MG63 (cell line): ENCODE results near the gene PROC. TPM values are rescaled to one million over a fixed set of nuclear protein-coding genes. Genes with fewer than 3 reads are reported as not detected.

Experiments
- DNase-seq: peaks from one replicate; pipeline ENCODE4 v3.0.0-alpha.2; 2020
- H3K27me3 ChIP-seq: fragments of 250-450 bp; sonication (Bioruptor Pico); 2 replicates; pipeline ENCODE4 v1.5.1; 2020; ENCODE audit warnings: mild to moderate bottlenecking, moderate library complexity
- H3K36me3 ChIP-seq: fragments of 250-450 bp; sonication (Bioruptor Pico); 2 replicates; pipeline ENCODE4 v1.5.1; 2020; ENCODE audit warnings: mild to moderate bottlenecking, moderate library complexity
- H3K4me3 ChIP-seq: fragments of 250-450 bp; sonication (Bioruptor Pico); 2 replicates; pipeline ENCODE4 v1.5.1; 2020; ENCODE audit warnings: mild to moderate bottlenecking, moderate library complexity
- H3K9me3 ChIP-seq: fragments of 250-450 bp; sonication (Bioruptor Pico); 2 replicates; pipeline ENCODE4 v1.5.1; 2020; ENCODE audit warnings: mild to moderate bottlenecking, moderate library complexity
- total RNA-seq: library from RNA; depleted of rRNA; stranded (reverse); fragments of >200 nt; shearing (Covaris generic); gene quantifications from 2 replicates; pipeline ENCODE4 v1.2.3, GENCODE V29; 2014; ENCODE audit warnings: low replicate concordance; rRNA removed

The PROC gene
- total RNA-seq, 1 experiment from 2014 or later = not detected

DNA sequence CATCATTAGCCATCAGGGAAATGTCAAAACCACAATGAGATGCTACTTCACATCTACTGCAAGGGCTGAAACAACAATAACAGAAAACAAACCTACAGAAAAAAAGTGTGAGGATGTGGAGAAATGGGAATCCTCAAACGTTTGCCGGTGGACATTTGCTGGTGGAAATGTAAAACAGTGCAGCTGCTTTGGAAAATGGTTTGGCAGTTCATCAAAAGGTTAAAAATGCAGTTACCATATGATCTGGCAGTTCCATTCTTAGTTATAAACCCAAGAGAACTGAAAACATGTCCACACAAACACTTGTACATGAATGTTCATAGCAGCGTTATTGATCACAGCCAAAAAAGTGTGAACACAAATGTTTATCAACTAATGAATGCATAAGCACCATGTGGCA lies 44.2 kb downstream of the PROC start:
- H3K9me3 ChIP-seq = no peaks in the 10 kb centered on the region
- no peaks in the 10 kb centered on the region for H3K27me3 ChIP-seq
- DNase-seq = no peak
- H3K4me3 ChIP-seq = no peak overlapping the region
- H3K36me3 ChIP-seq = peaks cover 2% of the 10 kb centered on the region; the same call in 1 of the 2 replicates

DNA sequence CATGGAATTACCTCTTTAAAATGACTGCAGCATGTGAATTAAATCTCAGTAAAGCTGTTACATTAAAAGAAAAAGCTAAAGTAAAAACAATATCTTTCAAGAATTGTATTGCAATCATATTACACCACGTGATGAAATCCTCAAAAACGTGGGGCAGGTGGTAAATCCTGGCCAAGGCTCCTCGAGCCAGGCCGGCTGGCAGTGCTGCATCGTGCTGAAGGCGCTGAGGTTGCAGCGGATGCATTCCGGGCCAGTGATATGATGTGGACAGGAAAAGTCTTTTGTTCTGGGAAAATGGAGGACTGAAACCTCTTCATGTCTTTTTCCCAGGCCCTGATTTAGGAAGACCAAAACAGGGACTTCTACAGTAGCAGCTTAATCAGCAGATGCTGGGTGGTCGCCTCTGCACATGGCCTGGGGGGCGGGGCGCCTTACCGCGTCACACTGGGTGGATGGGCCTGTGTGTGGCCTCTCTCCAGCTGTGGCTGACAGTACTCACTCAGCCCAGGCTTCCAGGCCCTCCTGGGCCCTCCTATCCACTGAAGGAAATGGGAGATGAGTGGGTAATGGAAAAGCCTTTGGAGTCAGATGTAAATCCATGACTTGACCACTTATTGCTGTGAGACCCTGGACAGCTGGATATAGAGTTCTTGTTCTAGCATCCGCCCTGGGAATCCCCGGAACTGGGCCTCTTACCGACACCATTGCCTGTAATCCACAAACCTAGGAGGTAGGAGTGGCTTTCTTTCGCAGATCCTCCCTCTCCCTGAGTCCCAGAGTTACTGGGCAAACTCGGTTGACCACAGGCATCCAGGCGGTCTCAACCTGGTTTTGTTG lies 45.1 kb downstream of the PROC start:
- Histone ChIP-seq H3K36me3 (peaks cover 2% of the 10 kb centered on the region; the same call in 1 of the 2 replicates), H3K9me3 (no peaks in the 10 kb centered on the region), H3K4me3 (no peak overlapping the region), H3K27me3 (no peaks in the 10 kb centered on the region)
- DNase-seq = no peak

DNA sequence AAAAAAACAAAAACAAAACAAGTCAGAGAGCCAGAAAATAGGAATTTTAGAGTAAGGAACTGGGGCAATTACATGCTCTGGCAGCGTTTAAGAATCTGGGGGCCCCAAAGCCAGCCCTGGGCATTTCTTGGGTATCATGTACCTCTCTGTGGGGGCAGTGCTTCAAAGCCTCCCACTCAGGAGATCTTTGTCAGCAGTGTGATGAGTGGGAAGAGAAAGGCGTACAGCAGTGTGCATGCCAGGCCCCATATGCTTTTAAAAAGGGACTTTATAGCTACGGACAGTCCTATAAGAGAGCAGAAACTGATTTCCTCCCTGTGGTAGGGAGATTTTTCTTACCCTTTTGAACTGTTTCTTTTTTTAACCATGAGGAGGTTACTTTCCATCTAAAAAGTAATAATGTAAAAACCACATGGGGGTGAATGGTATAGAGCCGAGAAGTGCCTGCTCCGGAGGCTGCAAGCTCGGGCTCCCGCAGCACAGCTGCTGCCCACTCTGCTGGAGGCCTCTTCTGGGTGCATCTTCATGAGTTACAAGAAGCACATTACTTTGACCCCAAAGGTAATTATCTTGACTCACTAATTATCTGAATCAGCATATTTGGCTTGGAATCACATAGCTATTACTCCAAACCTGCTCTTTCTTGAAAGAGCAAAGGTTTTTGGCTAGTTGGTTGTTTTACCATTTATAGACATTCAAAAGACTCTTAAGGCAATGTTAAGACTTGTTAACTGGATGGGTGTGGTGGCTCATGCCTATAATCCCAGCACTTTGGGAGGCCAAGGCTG lies 46.4 kb downstream of the PROC start:
- Histone ChIP-seq H3K27me3 (no peaks in the 10 kb centered on the region), H3K4me3 (no peak overlapping the region)

DNA sequence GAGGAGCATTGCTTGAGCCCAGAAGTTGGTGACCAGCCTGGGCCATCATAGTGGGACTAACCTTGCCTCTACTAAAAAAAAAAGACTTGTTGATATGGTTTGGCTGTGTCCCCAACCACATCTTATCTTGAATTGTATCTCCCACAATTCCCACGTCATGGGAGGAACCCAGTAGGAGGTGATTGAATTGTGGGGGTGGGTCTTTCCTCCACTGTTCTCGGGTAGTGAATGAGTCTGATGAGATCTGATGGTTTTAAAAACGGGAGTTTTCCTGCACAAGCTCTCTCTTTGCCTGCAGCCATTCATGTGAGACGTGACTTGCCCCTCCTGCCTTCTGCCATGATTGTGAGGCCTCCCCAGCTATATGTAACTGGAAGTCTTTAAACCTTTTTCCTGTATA lies 47.0 kb downstream of the PROC start:
- DNase-seq = no peak
- Histone ChIP-seq H3K9me3 (no peaks in the 10 kb centered on the region), H3K36me3 (peaks cover 2% of the 10 kb centered on the region), H3K4me3 (no peak overlapping the region), H3K27me3 (no peaks in the 10 kb centered on the region)

More for the DNA sequence above, 46.4 kb downstream of the PROC start:
- Histone ChIP-seq H3K9me3 (no peaks in the 10 kb centered on the region), H3K36me3 (peaks cover 2% of the 10 kb centered on the region; the same call in 1 of the 2 replicates)
- no peak for DNase-seq

DNA sequence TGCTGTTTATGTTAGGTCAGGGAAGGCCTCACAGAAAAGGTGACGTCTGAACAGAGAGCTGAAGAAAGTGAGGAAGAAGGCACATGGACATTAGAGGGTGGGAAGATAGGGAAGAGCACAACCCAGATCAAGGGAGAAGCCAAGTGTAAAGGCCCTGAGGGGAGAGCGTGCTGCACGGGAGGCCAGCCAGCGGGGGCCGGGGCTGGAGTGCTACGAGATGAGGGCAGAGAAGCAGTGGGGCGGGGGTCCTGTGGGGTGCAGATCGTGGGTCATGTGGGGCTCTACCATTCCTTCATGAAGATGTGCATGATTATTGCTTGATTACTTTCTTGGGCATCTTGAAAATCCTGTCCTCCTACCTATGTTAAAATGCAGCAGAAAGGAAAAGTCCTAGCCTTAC lies 50.8 kb downstream of the PROC start:
- Histone ChIP-seq H3K27me3 (no peaks in the 10 kb centered on the region), H3K9me3 (no peaks in the 10 kb centered on the region)

DNA sequence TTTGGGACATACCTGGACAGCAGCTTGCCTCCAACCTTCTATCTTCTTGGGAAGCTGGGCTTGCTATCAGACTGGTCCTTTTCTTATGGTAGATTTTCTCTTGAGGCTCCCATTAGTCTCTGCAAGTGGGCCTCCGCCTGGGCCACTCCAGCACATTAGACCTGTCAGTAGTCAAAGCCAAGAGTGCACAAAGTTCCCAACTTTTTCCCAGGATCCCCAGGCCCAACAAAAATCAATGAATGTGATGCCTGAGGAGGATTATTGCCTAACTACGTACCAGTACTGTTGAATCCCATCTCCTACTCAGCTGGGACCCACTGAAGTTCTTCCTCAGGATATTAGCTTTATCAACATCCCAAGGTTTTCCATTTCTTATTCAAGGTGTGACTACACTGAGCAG lies 51.7 kb downstream of the PROC start:
- Histone ChIP-seq H3K36me3 (peaks cover 2% of the 10 kb centered on the region), H3K9me3 (no peaks in the 10 kb centered on the region), H3K27me3 (no peaks in the 10 kb centered on the region), H3K4me3 (no peak overlapping the region)
- no peak for DNase-seq

More for the DNA sequence above, 50.8 kb downstream of the PROC start:
- no peak for DNase-seq
- H3K36me3 ChIP-seq = peaks cover 2% of the 10 kb centered on the region
- H3K4me3 ChIP-seq = no peak overlapping the region

DNA sequence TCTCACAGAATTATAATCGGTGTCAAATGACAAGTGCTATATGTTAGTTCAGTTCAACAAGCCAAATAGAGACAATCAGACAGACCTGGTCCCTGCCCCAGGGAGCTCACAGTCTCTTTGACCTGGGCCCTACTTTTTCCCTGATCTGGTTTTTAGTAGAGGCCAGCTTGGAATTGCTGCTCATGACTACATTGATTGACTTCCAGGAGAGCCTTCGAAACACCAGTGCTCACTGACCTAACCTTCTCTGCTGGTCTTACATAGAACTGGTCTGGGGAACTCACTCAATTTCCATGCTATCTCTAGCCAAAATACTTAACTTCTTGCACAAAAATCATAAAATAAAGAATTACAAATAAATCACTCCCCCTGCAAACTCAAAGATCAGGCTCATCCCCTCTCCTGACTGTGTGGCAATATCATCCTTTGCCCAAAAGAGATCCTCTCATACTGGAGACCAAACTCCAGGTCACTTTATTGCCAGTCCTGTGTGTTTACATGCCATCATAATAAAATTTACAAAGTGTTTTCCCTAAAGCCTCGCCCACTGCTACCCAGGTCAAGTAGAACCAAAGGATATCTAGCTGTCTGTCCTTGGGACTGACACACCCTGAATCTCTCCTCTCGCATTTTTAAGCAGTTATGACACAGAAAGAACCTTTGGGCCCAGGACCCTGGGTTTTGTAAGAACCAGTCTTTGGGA lies 53.2 kb downstream of the PROC start:
- Histone ChIP-seq H3K9me3 (no peaks in the 10 kb centered on the region), H3K36me3 (peaks cover 2% of the 10 kb centered on the region), H3K27me3 (no peaks in the 10 kb centered on the region), H3K4me3 (no peak overlapping the region)
- no peak for DNase-seq

DNA sequence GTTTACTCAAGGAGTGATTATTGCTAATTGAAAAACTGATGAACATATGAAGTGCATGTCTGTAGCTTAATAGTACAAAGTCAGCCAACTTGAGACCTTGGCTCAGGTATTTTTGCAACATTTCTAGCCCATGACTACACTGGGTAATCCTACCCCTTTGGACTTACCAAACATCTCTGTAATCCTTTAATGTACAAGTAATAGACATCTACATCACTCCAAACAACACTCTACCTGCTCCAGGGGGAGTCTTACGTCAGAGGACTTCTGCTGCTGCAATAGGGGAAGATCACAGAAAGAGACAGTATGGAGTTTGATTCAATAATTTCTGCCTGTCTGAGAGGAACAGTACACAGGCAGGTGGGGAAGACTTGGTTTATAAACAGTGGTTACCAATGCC lies 54.0 kb downstream of the PROC start:
- no peak overlapping the region for H3K4me3 ChIP-seq
- H3K36me3 ChIP-seq = peaks cover 2% of the 10 kb centered on the region
- no peaks in the 10 kb centered on the region for H3K27me3 ChIP-seq
- H3K9me3 ChIP-seq = no peaks in the 10 kb centered on the region; the same call in 1 of the 2 replicates
- DNase-seq = no peak

DNA sequence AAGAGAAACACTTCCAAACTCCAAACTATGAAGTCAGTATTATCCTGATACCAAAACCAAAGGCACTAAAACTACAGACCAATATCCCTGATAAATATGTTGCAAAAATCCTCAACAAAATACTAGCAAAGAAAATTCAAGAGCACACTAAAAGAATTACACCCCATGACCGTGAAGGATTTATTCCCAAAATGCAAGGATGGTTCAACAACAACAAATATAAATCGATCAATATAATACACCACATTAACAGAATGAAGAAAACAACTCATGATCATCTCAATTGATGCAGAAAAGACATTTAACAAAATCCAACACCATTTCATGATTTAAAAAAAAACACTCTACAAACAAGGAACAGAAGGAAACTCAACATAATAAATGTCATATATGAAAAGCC lies 57.6 kb downstream of the PROC start:
- peaks cover 13% of the 10 kb centered on the region for H3K36me3 ChIP-seq
- no peak overlapping the region for H3K4me3 ChIP-seq
- no peaks in the 10 kb centered on the region for H3K27me3 ChIP-seq
- DNase-seq = no peak
- no peaks in the 10 kb centered on the region; the same call in 1 of the 2 replicates for H3K9me3 ChIP-seq

Other genes with a start within 250 kb of the PROC start
- gene CYP27C1, start 198.1 kb upstream of the PROC start, total RNA-seq = not detected in 2 replicates
- gene ERCC3, start 124.3 kb upstream of the PROC start, total RNA-seq = 21.4 and 35.1 TPM in 2 replicates
- 10.6 and 32.9 TPM in 2 replicates for gene MAP3K2, start 30.5 kb upstream of the PROC start, total RNA-seq
- gene IWS1, start 108.1 kb downstream of the PROC start, total RNA-seq = 26.2 and 29.0 TPM in 2 replicates
- 0.89 TPM in 1 of 2 replicates, not detected in the other for gene MYO7B, start 117.3 kb downstream of the PROC start, total RNA-seq
- gene GPR17, start 227.7 kb downstream of the PROC start, total RNA-seq = not detected in 2 replicates